Esophagus muscularis mucosa (tissue), 4 donors: Measurements from ENCODE around the gene AGXT2. TPM values are rescaled to one million over a fixed set of nuclear protein-coding genes. Genes with fewer than 3 reads are reported as not detected.

ENCODE experiments used
- DNase-seq: peaks from one replicate; pipeline ENCODE4 v3.0.0-alpha.2; 2017; ENCODE audit errors: extremely low spot score
- H3K27ac ChIP-seq, 4 donors: fragments of 200-600 bp; sonication (generic); replicated peaks in 1 of 4; 1 replicate in 3 of 4; 2 replicates in 1 of 4; pipeline ENCODE4 v1.5.1; 2016 to 2019; ENCODE audit warnings: mild to moderate bottlenecking in 1 of 4
- H3K27me3 ChIP-seq, 4 donors: fragments of 200-600 bp; sonication (generic); one replicate each; pipeline versions ENCODE4 v1.5.1 to v1.6.0; 2016 to 2019
- H3K36me3 ChIP-seq, 4 donors: fragments of 200-600 bp; sonication (generic); one replicate each; pipeline ENCODE4 v1.5.1; 2016 to 2019
- H3K4me1 ChIP-seq, 4 donors: fragments of 200-600 bp; sonication (generic); one replicate each; pipeline ENCODE4 v1.5.1; 2016 to 2019
- H3K4me3 ChIP-seq, 4 donors: fragments of 200-600 bp; sonication (generic); 1 replicate in 2 of 4; 2 replicates in 2 of 4; pipeline ENCODE4 v1.5.1; 2016 to 2019; ENCODE audit warnings: mild to moderate bottlenecking in 4 of 4, moderate library complexity in 1 of 4
- H3K9me3 ChIP-seq, 4 donors: fragments of 200-600 bp; sonication (generic); 1 replicate in 3 of 4; 2 replicates in 1 of 4; pipeline ENCODE4 v1.5.1; 2016 to 2019
- EP300 ChIP-seq: sonication (generic); formaldehyde crosslinking; IDR thresholded peaks from one replicate; pipeline ENCODE4 v1.6.1; 2017; ENCODE audit warnings: antibody characterized with exemption
- POLR2A ChIP-seq: fragments of 450-650 bp; IDR thresholded peaks from one replicate; pipeline ENCODE4 v1.6.1; 2017; ENCODE audit warnings: antibody characterized with exemption, moderate library complexity, mild to moderate bottlenecking, low read depth
- POLR2AphosphoS5 ChIP-seq, 2 donors: sonication (generic); formaldehyde crosslinking; IDR thresholded peaks; one replicate each; pipeline ENCODE4 v1.6.1; 2017; ENCODE audit warnings: antibody characterized with exemption in 2 of 2
- WGBS: methylation state at CpG from one replicate; pipeline ENCODE4 v1.1.5; 2018; 5-methylcytosine and 5-hydroxymethylcytosine counted together
- intact Hi-C: fragments of 100-400 bp; cut with DNase I; formaldehyde crosslinking; loops from one replicate; pipeline ENCODE4 v1.15.1; 2023
- total RNA-seq, 4 donors: library from RNA; depleted of rRNA; stranded (reverse); fragments of >200 nt; gene quantifications; one replicate each; pipeline versions ENCODE4 v1.1.0 to v1.2.1, GENCODE V29; 2016
- TF ChIP-seq, protein P1 (sequence below), 3 experiments: fragments of 200-600 bp in 2 of 3; fragments of 450-650 bp in 1 of 3; sonication (generic) in 2 of 3; IDR thresholded peaks; one replicate each; pipeline ENCODE4 v1.5.1; 2017 to 2019; ENCODE audit warnings: antibody characterized with exemption in 3 of 3, mild to moderate bottlenecking in 2 of 3, moderate library complexity in 1 of 3

The AGXT2 gene
- total RNA-seq, 4 donors from 2014 or later, result not detected

DNA sequence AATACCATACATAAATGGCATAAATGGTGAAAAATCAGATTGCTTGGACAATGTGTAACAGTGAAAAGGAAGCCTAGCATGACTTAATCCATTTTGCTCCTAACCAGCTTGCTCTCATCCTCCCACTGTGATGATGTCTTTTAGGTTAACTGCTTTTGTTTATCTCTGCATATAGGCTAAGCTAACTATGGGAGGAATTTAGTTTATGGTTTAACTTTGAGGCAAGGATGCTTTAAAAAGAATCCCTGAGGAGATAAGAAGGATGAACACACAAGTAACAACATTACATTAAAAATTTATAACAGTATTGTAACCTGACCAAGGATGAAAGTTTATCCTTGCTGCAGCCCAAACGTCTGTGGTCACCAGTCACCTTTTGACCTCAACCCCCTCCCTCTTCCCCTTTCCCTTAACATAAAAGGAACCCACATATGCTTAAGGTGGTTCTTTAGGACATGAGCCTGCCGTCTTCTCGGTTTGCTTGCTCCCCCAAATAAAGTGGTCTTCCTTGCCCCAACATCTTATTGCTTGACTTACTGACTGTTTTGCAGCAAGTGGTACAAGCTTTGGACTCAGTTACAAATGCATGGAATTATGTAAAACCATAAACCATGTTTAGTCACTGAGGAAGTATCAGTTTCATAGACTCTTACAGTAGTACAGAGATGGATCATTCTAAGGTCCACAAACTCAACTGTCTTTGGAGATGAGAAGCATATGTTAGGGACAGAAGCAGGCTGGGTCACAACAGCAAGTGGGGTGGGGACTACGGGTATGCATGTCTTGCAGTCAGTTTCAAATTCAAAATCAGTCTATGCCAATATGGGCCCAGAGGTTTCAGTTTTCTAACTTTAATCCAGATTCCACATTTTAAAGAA, 31.3 kb downstream of the AGXT2 start:
- intact Hi-C loops, result no loop called here
- no peak for DNase-seq
- no peak overlapping the region for H3K4me3 ChIP-seq
- no peak for TF ChIP-seq POLR2A
- TF ChIP-seq POLR2AphosphoS5 (IDR thresholded peaks at IDR 0.05), result no peak
- TF ChIP-seq, protein P1, sequence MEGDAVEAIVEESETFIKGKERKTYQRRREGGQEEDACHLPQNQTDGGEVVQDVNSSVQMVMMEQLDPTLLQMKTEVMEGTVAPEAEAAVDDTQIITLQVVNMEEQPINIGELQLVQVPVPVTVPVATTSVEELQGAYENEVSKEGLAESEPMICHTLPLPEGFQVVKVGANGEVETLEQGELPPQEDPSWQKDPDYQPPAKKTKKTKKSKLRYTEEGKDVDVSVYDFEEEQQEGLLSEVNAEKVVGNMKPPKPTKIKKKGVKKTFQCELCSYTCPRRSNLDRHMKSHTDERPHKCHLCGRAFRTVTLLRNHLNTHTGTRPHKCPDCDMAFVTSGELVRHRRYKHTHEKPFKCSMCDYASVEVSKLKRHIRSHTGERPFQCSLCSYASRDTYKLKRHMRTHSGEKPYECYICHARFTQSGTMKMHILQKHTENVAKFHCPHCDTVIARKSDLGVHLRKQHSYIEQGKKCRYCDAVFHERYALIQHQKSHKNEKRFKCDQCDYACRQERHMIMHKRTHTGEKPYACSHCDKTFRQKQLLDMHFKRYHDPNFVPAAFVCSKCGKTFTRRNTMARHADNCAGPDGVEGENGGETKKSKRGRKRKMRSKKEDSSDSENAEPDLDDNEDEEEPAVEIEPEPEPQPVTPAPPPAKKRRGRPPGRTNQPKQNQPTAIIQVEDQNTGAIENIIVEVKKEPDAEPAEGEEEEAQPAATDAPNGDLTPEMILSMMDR (IDR thresholded peaks at IDR 0.05), result no peak
- no peak for TF ChIP-seq EP300
- no peaks in the 10 kb centered on the region for H3K36me3 ChIP-seq
- no peaks in the 10 kb centered on the region for H3K27me3 ChIP-seq
- no peak overlapping the region for H3K27ac ChIP-seq
- H3K4me1 ChIP-seq, result no peaks in the 10 kb centered on the region
- WGBS, result 44% methylated on average over 4 of the region's 4 CpGs
- no peaks in the 10 kb centered on the region for H3K9me3 ChIP-seq

DNA sequence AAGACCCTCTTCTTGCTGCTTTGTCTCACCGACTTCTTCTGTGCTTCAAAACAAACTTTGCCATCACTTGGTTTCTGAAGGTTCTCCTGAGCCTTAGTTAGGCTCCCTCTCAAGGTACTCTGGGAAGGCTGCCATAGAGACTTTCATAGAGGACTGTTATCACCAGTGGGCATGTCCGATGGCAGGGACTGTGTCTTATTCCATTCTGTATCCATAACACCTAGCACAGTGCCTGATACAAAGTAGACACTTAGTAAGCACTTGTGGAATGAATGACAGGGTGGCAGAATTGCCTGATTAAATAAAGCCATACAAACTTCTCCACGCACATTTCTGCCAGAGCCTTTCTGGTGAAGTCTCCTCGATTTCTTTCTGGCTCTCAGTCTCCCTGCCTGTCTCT, 32.7 kb downstream of the AGXT2 start:
- TF ChIP-seq, protein P1 (IDR thresholded peaks at IDR 0.05), result no peak
- TF ChIP-seq POLR2AphosphoS5 (IDR thresholded peaks at IDR 0.05), result no peak
- no peak for TF ChIP-seq POLR2A
- TF ChIP-seq EP300, result no peak
- no peaks in the 10 kb centered on the region for H3K9me3 ChIP-seq
- H3K36me3 ChIP-seq, result no peaks in the 10 kb centered on the region
- intact Hi-C loops, result no loop called here
- H3K4me1 ChIP-seq, result no peaks in the 10 kb centered on the region
- H3K27ac ChIP-seq, result no peak overlapping the region
- no peaks in the 10 kb centered on the region for H3K27me3 ChIP-seq
- H3K4me3 ChIP-seq, result no peak overlapping the region
- 77% methylated on average over 4 of the region's 4 CpGs for WGBS
- DNase-seq, result no peak

DNA sequence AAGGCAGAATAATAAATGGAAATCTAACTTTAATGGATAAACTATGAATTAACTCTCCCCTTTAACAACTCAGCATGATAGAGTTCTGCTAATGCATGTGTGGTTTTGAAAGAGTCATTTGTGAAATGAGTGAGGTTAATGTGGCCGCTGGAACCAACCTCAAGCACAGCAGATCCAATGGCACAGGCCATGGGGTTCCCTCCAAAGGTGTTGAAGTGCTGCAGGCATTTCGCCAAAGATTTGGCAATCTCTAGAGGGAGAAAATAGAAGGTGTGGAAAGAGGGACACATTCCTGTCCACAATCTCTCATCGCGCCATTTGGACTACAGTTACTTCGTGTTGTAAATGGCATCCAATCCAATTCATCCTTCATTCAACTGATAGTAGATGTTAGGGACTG, 35.0 kb downstream of the AGXT2 start:
- WGBS, result 72% methylated on average over 5 of the region's 5 CpGs
- no peaks in the 10 kb centered on the region for H3K27me3 ChIP-seq
- intact Hi-C loops, result no loop called here
- H3K4me3 ChIP-seq, result no peak overlapping the region
- no peaks in the 10 kb centered on the region for H3K4me1 ChIP-seq
- no peaks in the 10 kb centered on the region for H3K36me3 ChIP-seq
- no peaks in the 10 kb centered on the region for H3K9me3 ChIP-seq
- H3K27ac ChIP-seq, result no peak overlapping the region
- no peak for DNase-seq
- TF ChIP-seq POLR2AphosphoS5 (IDR thresholded peaks at IDR 0.05), result no peak
- TF ChIP-seq POLR2A, result no peak
- TF ChIP-seq EP300, result no peak
- TF ChIP-seq, protein P1 (IDR thresholded peaks at IDR 0.05), result no peak

DNA sequence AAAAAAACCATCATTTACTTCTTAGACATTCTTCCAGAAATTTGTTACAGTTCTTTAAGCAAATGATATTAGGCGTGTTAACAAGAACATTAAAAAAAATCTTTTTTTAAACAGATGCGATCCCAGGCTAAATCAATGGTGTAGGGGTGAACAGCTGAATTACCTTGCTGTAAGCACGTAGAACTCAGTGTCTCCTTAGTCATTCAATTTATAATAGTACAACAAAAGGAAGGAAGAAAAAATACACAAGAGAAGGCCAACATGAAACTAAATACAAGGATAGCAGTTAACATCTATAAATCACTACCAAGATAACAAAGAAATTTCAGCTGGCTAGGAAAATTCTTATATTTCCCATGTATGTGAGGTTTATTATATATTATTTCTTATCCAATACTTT, 35.4 kb downstream of the AGXT2 start:
- WGBS, result 59% methylated on average over 3 of the region's 3 CpGs
- no peak for DNase-seq
- Histone ChIP-seq H3K36me3 (no peaks in the 10 kb centered on the region), H3K4me1 (no peaks in the 10 kb centered on the region), H3K27ac (no peak overlapping the region), H3K4me3 (no peak overlapping the region), H3K9me3 (no peaks in the 10 kb centered on the region), H3K27me3 (no peaks in the 10 kb centered on the region)
- intact Hi-C loops, result no loop called here
- TF ChIP-seq POLR2A (no peak), POLR2AphosphoS5 (IDR thresholded peaks at IDR 0.05) (no peak), EP300 (no peak)
- TF ChIP-seq, protein P1 (IDR thresholded peaks at IDR 0.05), result no peak

DNA sequence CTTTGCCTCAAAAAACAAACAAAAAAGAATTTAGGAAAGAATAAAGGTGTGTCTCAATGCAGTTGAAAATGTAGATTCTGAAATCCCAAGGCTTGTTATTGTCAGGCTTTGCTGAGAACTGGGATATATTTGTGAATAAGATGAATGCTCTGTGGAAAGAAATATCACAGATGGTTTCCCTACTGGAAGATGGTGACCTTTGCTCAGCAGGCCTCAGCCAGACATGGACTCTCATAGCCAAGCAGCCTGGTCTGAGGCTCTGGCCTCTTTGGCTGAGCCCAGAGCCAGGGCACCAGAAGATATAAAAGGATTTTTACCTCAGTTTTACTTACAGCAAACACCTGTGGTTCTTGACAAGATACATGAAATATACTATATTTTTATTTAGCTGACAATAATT, 37.1 kb downstream of the AGXT2 start:
- TF ChIP-seq EP300, result no peak
- no peak for TF ChIP-seq POLR2A
- TF ChIP-seq, protein P1 (IDR thresholded peaks at IDR 0.05), result no peak
- no peak for TF ChIP-seq POLR2AphosphoS5 (IDR thresholded peaks at IDR 0.05)
- no peaks in the 10 kb centered on the region for H3K27me3 ChIP-seq

More for the DNA sequence above, 37.1 kb downstream of the AGXT2 start:
- Histone ChIP-seq H3K36me3 (no peaks in the 10 kb centered on the region), H3K4me3 (no peak overlapping the region), H3K27ac (no peak overlapping the region), H3K4me1 (no peaks in the 10 kb centered on the region), H3K9me3 (no peaks in the 10 kb centered on the region)
- intact Hi-C loops, result no loop called here
- DNase-seq, result no peak
